H1 (cell line): ENCODE measurements around the gene C2CD3. TPM values are rescaled to one million over a fixed set of nuclear protein-coding genes. Genes with fewer than 3 reads are reported as not detected.

Experiments used
- CTCF ChIA-PET: fragments of 300-600 bp; sonication (Branson Sonifier 250); formaldehyde crosslinking; loops from one replicate; lab custom pipeline; 2021; ENCODE audit not compliant: partially characterized antibody; lab: Charles Lee
- POLR2A ChIA-PET: fragments of 300-600 bp; sonication (Branson Sonifier 250); formaldehyde crosslinking; loops from one replicate; lab custom pipeline; 2021; ENCODE audit warnings: inconsistent platforms; ENCODE audit not compliant: partially characterized antibody; lab: Charles Lee
- DNase-seq, 2 experiments: peaks; one replicate each; pipeline versions ENCODE4 v3.0.0 to v3.0.0-alpha.2; 2010 to 2022; ENCODE audit warnings: low spot score in 2 of 2, low read depth in 1 of 2, mixed read lengths in 1 of 2
- FAIRE-seq: peaks from 2 replicates; lab custom pipeline; 2011; peaks lifted over from hg19 to GRCh38; lab: Jason Lieb, UNC
- H2AFZ ChIP-seq: 2 replicates; pipeline ENCODE4 v1.8.1; 2012; ENCODE audit warnings: low read length, inconsistent platforms
- H2AK5ac ChIP-seq: 2 replicates; pipeline ENCODE4 v1.6.1; 2013; ENCODE audit warnings: low read depth, low read length
- H2BK120ac ChIP-seq: replicated peaks from 2 replicates; pipeline ENCODE3; 2013; ENCODE audit warnings: low read depth, low read length, inconsistent platforms
- H2BK12ac ChIP-seq: 2 replicates; pipeline ENCODE4 v1.6.1; 2013; ENCODE audit warnings: low read depth, low read length
- H2BK15ac ChIP-seq: 2 replicates; pipeline ENCODE4 v1.6.1; 2013; ENCODE audit warnings: low read length
- H2BK20ac ChIP-seq: 2 replicates; pipeline ENCODE4 v1.6.1; 2013; ENCODE audit warnings: low read length
- H2BK5ac ChIP-seq: 2 replicates; pipeline ENCODE4 v1.6.1; 2013; ENCODE audit warnings: low read depth, low read length
- H3K14ac ChIP-seq: 2 replicates; pipeline ENCODE4 v1.6.1; 2013; ENCODE audit warnings: inconsistent platforms; ENCODE audit not compliant: insufficient read length
- H3K18ac ChIP-seq: 2 replicates; pipeline ENCODE4 v1.6.1; 2013; ENCODE audit warnings: low read length; ENCODE audit errors: extremely low read depth
- H3K23ac ChIP-seq: 2 replicates; pipeline ENCODE4 v1.6.1; 2013; ENCODE audit warnings: inconsistent platforms; ENCODE audit not compliant: insufficient read length
- H3K23me2 ChIP-seq: 2 replicates; pipeline ENCODE4 v1.6.1; 2013; ENCODE audit warnings: low read depth, low read length
- H3K27ac ChIP-seq: 2 replicates; pipeline ENCODE4 v1.6.1; 2011; ENCODE audit warnings: low read depth, low read length, inconsistent platforms
- H3K27me3 ChIP-seq, 4 experiments: replicated peaks in 1 of 4; 1 replicate in 1 of 4; 2 replicates in 3 of 4; pipeline versions ENCODE4 v1.6.1 to v1.8.1; 2011 to 2013; ENCODE audit warnings: low read length in 3 of 4, mild to moderate bottlenecking in 3 of 4, inconsistent platforms in 2 of 4, mixed read lengths in 2 of 4, moderate library complexity in 1 of 4; ENCODE audit not compliant: control insufficient read depth in 3 of 4, insufficient read depth in 3 of 4; ENCODE audit errors: extremely low read depth in 1 of 4
- H3K36me3 ChIP-seq, 4 experiments: 2 replicates each; pipeline versions ENCODE4 v1.6.1 to v1.8.1; 2011 to 2013; ENCODE audit warnings: mild to moderate bottlenecking in 4 of 4, low read length in 3 of 4, moderate library complexity in 2 of 4, control low read depth in 1 of 4, inconsistent platforms in 1 of 4; ENCODE audit not compliant: insufficient read depth in 4 of 4, control insufficient read depth in 2 of 4
- H3K4ac ChIP-seq: replicated peaks from 2 replicates; pipeline ENCODE3; 2013; ENCODE audit warnings: low read length, low read depth, mixed read lengths, inconsistent platforms; ENCODE audit not compliant: insufficient read length
- H3K4me1 ChIP-seq, 4 experiments: replicated peaks in 1 of 4; 1 replicate in 1 of 4; 2 replicates in 3 of 4; pipeline versions ENCODE4 v1.6.1 to v1.8.1; 2011 to 2013; ENCODE audit warnings: low read length in 3 of 4, inconsistent platforms in 2 of 4, mixed read lengths in 1 of 4; ENCODE audit not compliant: insufficient read depth in 4 of 4, control insufficient read depth in 3 of 4
- H3K4me2 ChIP-seq, 2 experiments: 2 replicates each; pipeline versions ENCODE4 v1.6.1 to v1.8.1; 2011 to 2013; ENCODE audit warnings: low read depth in 2 of 2, low read length in 2 of 2, control low read depth in 1 of 2, inconsistent platforms in 1 of 2, mild to moderate bottlenecking in 1 of 2; ENCODE audit not compliant: insufficient read depth in 1 of 2
- H3K4me3 ChIP-seq, 4 experiments: fragments of 200-600, 300-600 bp in 1 of 4; sonication (generic), shearing (Covaris generic), sonication (Bioruptor Twin) in 1 of 4; 2 replicates each; pipeline versions ENCODE4 v1.5.1 to v1.8.1; 2011 to 2016; ENCODE audit warnings: low read length in 4 of 4, low read depth in 3 of 4, control low read depth in 2 of 4, inconsistent platforms in 2 of 4, mild to moderate bottlenecking in 2 of 4, mixed read lengths in 1 of 4, moderate library complexity in 1 of 4; ENCODE audit not compliant: insufficient read depth in 2 of 4; ENCODE audit errors: extremely low read depth in 1 of 4
- H3K56ac ChIP-seq: replicated peaks from 2 replicates; pipeline ENCODE3; 2013; ENCODE audit warnings: low read depth, mild to moderate bottlenecking, mixed read lengths, low read length, inconsistent platforms; ENCODE audit not compliant: insufficient read length
- H3K79me1 ChIP-seq: 2 replicates; pipeline ENCODE4 v1.6.1; 2013; ENCODE audit warnings: low read depth, low read length, control low read depth
- H3K79me2 ChIP-seq, 2 experiments: 2 replicates each; pipeline versions ENCODE4 v1.6.1 to v1.8.1; 2012 to 2013; ENCODE audit warnings: low read length in 2 of 2, mild to moderate bottlenecking in 2 of 2, inconsistent platforms in 1 of 2; ENCODE audit not compliant: insufficient read depth in 2 of 2, control insufficient read depth in 1 of 2
- H3K9ac ChIP-seq, 4 experiments: replicated peaks in 1 of 4; 1 replicate in 1 of 4; 2 replicates in 3 of 4; pipeline versions ENCODE4 v1.6.1 to v1.8.1; 2011 to 2013; ENCODE audit warnings: low read depth in 3 of 4, low read length in 3 of 4, control low read depth in 2 of 4, mild to moderate bottlenecking in 2 of 4, moderate library complexity in 2 of 4, inconsistent platforms in 1 of 4; ENCODE audit errors: extremely low read depth in 1 of 4
- H3K9me3 ChIP-seq, 2 experiments: 2 replicates each; pipeline versions ENCODE4 v1.6.1 to v1.8.1; 2012 to 2013; ENCODE audit warnings: mild to moderate bottlenecking in 2 of 2, moderate library complexity in 2 of 2, control low read depth in 1 of 2, inconsistent platforms in 1 of 2, low read depth in 1 of 2, low read length in 1 of 2, mixed read lengths in 1 of 2; ENCODE audit not compliant: insufficient read depth in 2 of 2
- H4K20me1 ChIP-seq, 2 experiments: replicated peaks in 1 of 2; 2 replicates each; pipeline versions ENCODE3 to v1.8.1; 2011 to 2013; ENCODE audit warnings: inconsistent platforms in 2 of 2, low read length in 2 of 2, mild to moderate bottlenecking in 1 of 2; ENCODE audit not compliant: insufficient read depth in 2 of 2, control insufficient read depth in 1 of 2
- H4K5ac ChIP-seq: 2 replicates; pipeline ENCODE4 v1.6.1; 2013; ENCODE audit warnings: low read length, low read depth, mixed read lengths, inconsistent platforms; ENCODE audit not compliant: insufficient read length
- H4K8ac ChIP-seq: 2 replicates; pipeline ENCODE4 v1.8.0; 2013; ENCODE audit warnings: mild to moderate bottlenecking, moderate library complexity, low read length, inconsistent platforms; ENCODE audit not compliant: insufficient read depth; ENCODE audit errors: extremely low read depth
- H4K91ac ChIP-seq: replicated peaks from 2 replicates; pipeline ENCODE3; 2013; ENCODE audit warnings: low read length, mixed read lengths, inconsistent platforms; ENCODE audit not compliant: insufficient read length
- ASH2L ChIP-seq: fragments of 200-600, 300-600 bp; sonication (generic); IDR thresholded peaks from one replicate; pipeline ENCODE4 v1.7.1; 2017; ENCODE audit warnings: low read length
- BCL11A ChIP-seq, 2 experiments: IDR thresholded peaks; one replicate each; pipeline ENCODE4 v1.6.1; 2011; ENCODE audit warnings: low read depth in 2 of 2, low read length in 2 of 2, mild to moderate bottlenecking in 2 of 2
- EGR1 ChIP-seq: IDR thresholded peaks from 2 replicates; pipeline ENCODE4 v1.6.1; 2011; ENCODE audit warnings: low read depth, low read length, borderline replicate concordance
- EP300 ChIP-seq, 2 experiments: IDR thresholded peaks; 1 replicate in 1 of 2; 2 replicates in 1 of 2; pipeline ENCODE4 v1.6.1; 2011 to 2012; ENCODE audit warnings: low read depth in 2 of 2, low read length in 2 of 2, mild to moderate bottlenecking in 2 of 2, borderline replicate concordance in 1 of 2, inconsistent platforms in 1 of 2, moderate library complexity in 1 of 2
- FOSL1 ChIP-seq: IDR thresholded peaks from 2 replicates; pipeline ENCODE4 v1.6.1; 2011; ENCODE audit warnings: mild to moderate bottlenecking, low read depth, low read length, moderate library complexity; ENCODE audit not compliant: insufficient read depth
- GTF2F1 ChIP-seq: IDR thresholded peaks from 2 replicates; pipeline ENCODE4 v1.6.1; 2012; ENCODE audit warnings: low read depth, low read length, improper control_type of control experiment, borderline replicate concordance
- KDM1A ChIP-seq: fragments of 200-600, 300-600 bp; sonication (generic); IDR thresholded peaks from 2 replicates; pipeline ENCODE4 v1.7.1; 2016; ENCODE audit warnings: mild to moderate bottlenecking, low read length, borderline replicate concordance
- MAFK ChIP-seq: IDR thresholded peaks from 2 replicates; pipeline ENCODE4 v1.6.1; 2012; ENCODE audit warnings: low read depth, mild to moderate bottlenecking, improper control_type of control experiment, low read length
- NANOG ChIP-seq: IDR thresholded peaks from 2 replicates; pipeline ENCODE4 v1.6.1; 2011; ENCODE audit warnings: low read length, low read depth, mild to moderate bottlenecking, inconsistent platforms; ENCODE audit not compliant: insufficient read depth, poor library complexity, severe bottlenecking
- PHF8 ChIP-seq: fragments of 200-600 bp; sonication (generic); conservative IDR thresholded peaks from 2 replicates; pipeline ENCODE4 v1.7.1; 2012; ENCODE audit warnings: low read depth, mild to moderate bottlenecking, inconsistent platforms, low read length, moderate library complexity
- RXRA ChIP-seq: IDR thresholded peaks from 2 replicates; pipeline ENCODE4 v1.6.1; 2011; ENCODE audit warnings: low read depth, mild to moderate bottlenecking, low read length, moderate library complexity; ENCODE audit not compliant: insufficient read depth
- SIRT6 ChIP-seq: IDR thresholded peaks from one replicate; pipeline ENCODE4 v1.7.1; 2012; ENCODE audit warnings: low read length, inconsistent platforms
- SIX5 ChIP-seq: IDR thresholded peaks from 2 replicates; pipeline ENCODE4 v1.6.1; 2011; ENCODE audit warnings: mild to moderate bottlenecking, low read depth, low read length
- WGBS, 2 experiments: shearing (Covaris generic) in 1 of 2; methylation state at CpG; one replicate each; pipeline versions ENCODE4 v1.1.6 to v1.1.7; 2013 to 2015; ENCODE audit warnings: low lambda C conversion rate in 2 of 2, mixed read lengths in 2 of 2, inconsistent platforms in 1 of 2, low coverage in 1 of 2, missing lambda C conversion rate in 1 of 2; ENCODE audit not compliant: insufficient replicate concordance in 2 of 2, insufficient coverage in 1 of 2, insufficient read length in 1 of 2; ENCODE audit errors: extremely low coverage in 1 of 2, missing lambda C conversion rate in 1 of 2; 5-methylcytosine and 5-hydroxymethylcytosine counted together
- polyA plus RNA-seq, 7 experiments: library from polyadenylated mRNA; depleted of rRNA in 3 of 7; stranded (reverse) in 5 of 7; unstranded in 2 of 7; fragments of >200 nt in 5 of 7; fragments of 200-250 nt in 2 of 7; gene quantifications; 1 replicate in 5 of 7; 2 replicates in 1 of 7; 4 replicates in 1 of 7; pipeline versions ENCODE4 v1.2.1 to v1.2.3, GENCODE V29; 2011 to 2013; ENCODE audit warnings: missing spikeins in 2 of 7, mixed read lengths in 2 of 7
- total RNA-seq: library from RNA; stranded (reverse); fragmentation: NEBNext Ultra II Directional; extraction: Animal tissue kit (Norgen Biotek cat#: 25700); gene quantifications from 2 replicates; pipeline ENCODE4 v1.2.1, GENCODE V29; 2021

Gene C2CD3
- total and polyA plus RNA-seq, 2 of the 8 experiments (the other 6 are each of a cell fraction or from before 2014, with no cell fraction given) = 11.0 to 29.1 TPM

GRCh38 chr11:74019104-74019738 is 151.6 kb downstream of the C2CD3 start:
- WGBS, 2 experiments = 88% methylated on average over 4 of the region's 4 CpGs; no CpG with 5 or more reads in 1 of the 2 experiments
- no peak overlapping the region for H3K23ac ChIP-seq
- no peak overlapping the region for H2BK20ac ChIP-seq
- no peak overlapping the region for H3K9ac ChIP-seq
- no peak overlapping the region for H3K27ac ChIP-seq
- H4K5ac ChIP-seq = no peak overlapping the region
- H3K4me1 ChIP-seq = no peaks in the 10 kb centered on the region
- no peak overlapping the region for H2AK5ac ChIP-seq
- no peak overlapping the region for H3K4me2 ChIP-seq
- H3K56ac ChIP-seq = no peak overlapping the region
- H3K36me3 ChIP-seq = peaks cover 0 to 7% (median 0%) of the 10 kb centered on the region in 4 experiments; a peak in 2 of 8 replicates
- FAIRE-seq (no peak), DNase-seq (no peak)
- no peak overlapping the region for H3K14ac ChIP-seq
- no peak overlapping the region for H3K18ac ChIP-seq
- H3K23me2 ChIP-seq = no peaks in the 10 kb centered on the region
- no peak overlapping the region for H3K4ac ChIP-seq
- CTCF ChIA-PET = interaction anchor here (0.6 to 2.9 kb wide), 2 partner anchors 55 to 597 kb away, joined by 3 to 9 read pairs; no protein-coding TSS in a partner anchor
- no peaks in the 10 kb centered on the region for H3K27me3 ChIP-seq
- H3K79me1 ChIP-seq = no peaks in the 10 kb centered on the region
- H2BK12ac ChIP-seq = no peak overlapping the region
- H3K9me3 ChIP-seq = no peaks in the 10 kb centered on the region
- no peak overlapping the region for H2BK120ac ChIP-seq
- H3K4me3 ChIP-seq = no peak overlapping the region
- no peak overlapping the region for H4K91ac ChIP-seq
- H2BK5ac ChIP-seq = no peak overlapping the region
- no peak overlapping the region for H2BK15ac ChIP-seq
- no peaks in the 10 kb centered on the region for H3K79me2 ChIP-seq
- no peak overlapping the region for H2AFZ ChIP-seq
- POLR2A ChIA-PET = interaction anchor here (0.6 to 2.2 kb wide), 4 partner anchors 11 to 51 kb away, joined by 3 to 7 read pairs (median 3); partner anchors contain the start of gene UCP3
- H4K8ac ChIP-seq = no peak overlapping the region
- H4K20me1 ChIP-seq = no peaks in the 10 kb centered on the region
- TF ChIP-seq GTF2F1 (no peak), KDM1A (no peak), EP300 (IDR thresholded peaks at IDR 0.05; ENCODE audit: borderline replicate concordance in 1 of 2, low read depth in 2 of 2, low read length in 2 of 2) (no peak), MAFK (no peak), NANOG (no peak), SIRT6 (no peak), ASH2L (no peak), RXRA (no peak), BCL11A (IDR thresholded peaks at IDR 0.05; ENCODE audit: low read depth in 2 of 2, low read length in 2 of 2) (no peak), FOSL1 (no peak), EGR1 (no peak), PHF8 (no peak), SIX5 (no peak)
